H9 (cell line): ENCODE measurements around the gene GPR45. TPM values are rescaled to one million over a fixed set of nuclear protein-coding genes. Genes with fewer than 3 reads are reported as not detected.

ENCODE experiments used
- DNase-seq: peaks from one replicate; pipeline ENCODE4 v3.0.0-alpha.2; 2017
- H2AFZ ChIP-seq: one replicate; pipeline ENCODE4 v1.6.1; 2013; ENCODE audit warnings: mild to moderate bottlenecking, low read length, control low read depth, moderate library complexity
- H2AK5ac ChIP-seq: 2 replicates; pipeline ENCODE4 v1.6.1; 2013; ENCODE audit warnings: low read length, control low read depth, mixed read lengths; ENCODE audit not compliant: insufficient read length
- H2BK120ac ChIP-seq: one replicate; pipeline ENCODE4 v1.6.1; 2013; ENCODE audit warnings: low read depth, mild to moderate bottlenecking, low read length, control low read depth, inconsistent platforms; ENCODE audit not compliant: poor library complexity, severe bottlenecking
- H2BK12ac ChIP-seq: 2 replicates; pipeline ENCODE4 v1.6.1; 2013; ENCODE audit warnings: low read length, control low read depth, mixed read lengths, low read depth; ENCODE audit not compliant: insufficient read length
- H2BK15ac ChIP-seq: 2 replicates; pipeline ENCODE4 v1.6.1; 2013; ENCODE audit warnings: low read depth, low read length, control low read depth
- H2BK20ac ChIP-seq: one replicate; pipeline ENCODE4 v1.6.1; 2013; ENCODE audit warnings: low read depth, mild to moderate bottlenecking, low read length, control low read depth, inconsistent platforms; ENCODE audit not compliant: poor library complexity, severe bottlenecking
- H2BK5ac ChIP-seq: 2 replicates; pipeline ENCODE4 v1.6.1; 2013; ENCODE audit warnings: low read length, control low read depth, mixed read lengths; ENCODE audit not compliant: insufficient read length
- H3K14ac ChIP-seq: 2 replicates; pipeline ENCODE4 v1.6.1; 2013; ENCODE audit warnings: low read length, control low read depth; ENCODE audit not compliant: insufficient read depth
- H3K18ac ChIP-seq: 2 replicates; pipeline ENCODE4 v1.6.1; 2013; ENCODE audit warnings: low read depth, mild to moderate bottlenecking, mixed read lengths, low read length, control low read depth; ENCODE audit not compliant: insufficient read length
- H3K23ac ChIP-seq: 2 replicates; pipeline ENCODE4 v1.6.1; 2013; ENCODE audit warnings: low read length, control low read depth, mixed read lengths, low read depth; ENCODE audit not compliant: insufficient read length
- H3K23me2 ChIP-seq: 2 replicates; pipeline ENCODE4 v1.6.1; 2013; ENCODE audit warnings: low read depth, mild to moderate bottlenecking, mixed read lengths, low read length, control low read depth; ENCODE audit not compliant: insufficient read length, poor library complexity, severe bottlenecking
- H3K27ac ChIP-seq: 2 replicates; pipeline ENCODE4 v1.5.1; 2013; ENCODE audit warnings: low read length, control low read depth, mixed read lengths, low read depth; ENCODE audit not compliant: insufficient read length
- H3K27me3 ChIP-seq: 2 replicates; pipeline ENCODE4 v1.6.1; 2013; ENCODE audit warnings: low read length, control low read depth, inconsistent platforms; ENCODE audit not compliant: insufficient read depth
- H3K4ac ChIP-seq: 2 replicates; pipeline ENCODE4 v1.6.1; 2013; ENCODE audit warnings: low read depth, mild to moderate bottlenecking, control low read depth, inconsistent platforms, low read length, moderate library complexity
- H3K4me1 ChIP-seq: 2 replicates; pipeline ENCODE4 v1.6.1; 2013; ENCODE audit warnings: low read length, control low read depth, inconsistent platforms; ENCODE audit not compliant: insufficient read depth
- H3K4me2 ChIP-seq: 2 replicates; pipeline ENCODE4 v1.6.1; 2013; ENCODE audit warnings: low read length, control low read depth, mixed read lengths; ENCODE audit not compliant: insufficient read length, insufficient read depth
- H3K56ac ChIP-seq: 2 replicates; pipeline ENCODE4 v1.6.1; 2013; ENCODE audit warnings: low read depth, mild to moderate bottlenecking, mixed read lengths, low read length, control low read depth; ENCODE audit not compliant: insufficient read length
- H3K79me1 ChIP-seq: 2 replicates; pipeline ENCODE4 v1.6.1; 2013; ENCODE audit warnings: low read depth, mild to moderate bottlenecking, moderate library complexity, low read length, control low read depth, inconsistent platforms; ENCODE audit not compliant: insufficient read depth, poor library complexity, severe bottlenecking
- H3K79me2 ChIP-seq: 2 replicates; pipeline ENCODE4 v1.6.1; 2013; ENCODE audit warnings: low read length, control low read depth, inconsistent platforms; ENCODE audit not compliant: insufficient read depth
- H3K9ac ChIP-seq: 2 replicates; pipeline ENCODE4 v1.6.1; 2013; ENCODE audit warnings: low read length, control low read depth, mixed read lengths; ENCODE audit not compliant: insufficient read length; ENCODE audit errors: extremely low read depth
- H3K9me3 ChIP-seq: one replicate; pipeline ENCODE4 v1.6.1; 2013; ENCODE audit warnings: low read depth, low read length, inconsistent platforms; ENCODE audit not compliant: control insufficient read depth
- H3T11ph ChIP-seq: one replicate; pipeline ENCODE4 v1.6.1; 2013; ENCODE audit warnings: mild to moderate bottlenecking, low read length, control low read depth, inconsistent platforms
- H4K20me1 ChIP-seq: one replicate; pipeline ENCODE4 v1.6.1; 2013; ENCODE audit not compliant: control insufficient read depth, insufficient read length, insufficient read depth
- H4K5ac ChIP-seq: 2 replicates; pipeline ENCODE4 v1.6.1; 2013; ENCODE audit warnings: low read depth, mild to moderate bottlenecking, mixed read lengths, low read length, control low read depth; ENCODE audit not compliant: insufficient read length
- H4K8ac ChIP-seq: replicated peaks from 2 replicates; pipeline ENCODE4 v1.6.1; 2013; ENCODE audit warnings: low read length, control low read depth, mixed read lengths, low read depth; ENCODE audit not compliant: insufficient read length
- H4K91ac ChIP-seq: 2 replicates; pipeline ENCODE4 v1.6.1; 2013; ENCODE audit warnings: low read depth, mild to moderate bottlenecking, moderate library complexity, mixed read lengths, low read length, control low read depth; ENCODE audit not compliant: insufficient read length
- H3K27ac Mint-ChIP-seq, 3 experiments: 2 replicates in 2 of 3; 3 replicates in 1 of 3; pipeline ENCODE4 v1.8.0; 2020 to 2021; ENCODE audit warnings: mixed read lengths in 3 of 3, mild to moderate bottlenecking in 1 of 3, moderate library complexity in 1 of 3
- H3K27me3 Mint-ChIP-seq: 2 replicates; pipeline ENCODE4 v1.8.0; 2021; ENCODE audit warnings: low read depth, mild to moderate bottlenecking, moderate library complexity, mixed read lengths
- H3K36me3 Mint-ChIP-seq, 3 experiments: 2 replicates in 2 of 3; 3 replicates in 1 of 3; pipeline ENCODE4 v1.8.0; 2020 to 2021; ENCODE audit warnings: low read depth in 3 of 3, mixed read lengths in 3 of 3; ENCODE audit not compliant: insufficient read depth in 1 of 3
- H3K4me1 Mint-ChIP-seq, 2 experiments: 2 replicates each; pipeline ENCODE4 v1.8.0; 2020; ENCODE audit warnings: mixed read lengths in 2 of 2
- H3K4me3 Mint-ChIP-seq, 2 experiments: 2 replicates in 1 of 2; 3 replicates in 1 of 2; pipeline ENCODE4 v1.8.0; 2020 to 2021; ENCODE audit warnings: mild to moderate bottlenecking in 2 of 2, mixed read lengths in 2 of 2, moderate library complexity in 1 of 2
- H3K9me3 Mint-ChIP-seq, 2 experiments: 2 replicates in 1 of 2; 3 replicates in 1 of 2; pipeline ENCODE4 v1.8.0; 2020; ENCODE audit warnings: mild to moderate bottlenecking in 2 of 2, mixed read lengths in 2 of 2, moderate library complexity in 1 of 2
- CTCF ChIP-seq: fragments of 200-600 bp; sonication (generic); conservative IDR thresholded peaks from 3 replicates; pipeline ENCODE4 v1.8.0; 2021; ENCODE audit warnings: antibody characterized with exemption, mild to moderate bottlenecking
- WGBS: extraction: QIAGEN DNeasy Blood & Tissue Kit; methylation state at CpG from one replicate; pipeline ENCODE4 v1.1.7; 2013; ENCODE audit warnings: missing lambda C conversion rate, low lambda C conversion rate, mixed read lengths; ENCODE audit not compliant: insufficient read length; ENCODE audit errors: extremely low coverage; 5-methylcytosine and 5-hydroxymethylcytosine counted together
- total RNA-seq: library from RNA; stranded (reverse); gene quantifications from 2 replicates; pipeline ENCODE4 v1.2.1, GENCODE V29; 2021

The GPR45 gene
- total RNA-seq, 1 experiment from 2014 or later, result not detected

GRCh38 chr2:105257981-105258380 is 16.4 kb downstream of the GPR45 start:
- no peak overlapping the region for H2BK20ac ChIP-seq
- no peak overlapping the region for H2BK15ac ChIP-seq
- peaks cover 0 to 1% of the 10 kb centered on the region in 2 experiments; a peak in 2 of 5 replicates for H3K9me3 Mint-ChIP-seq
- no peak overlapping the region for H3K9ac ChIP-seq
- H4K20me1 ChIP-seq, result no peaks in the 10 kb centered on the region
- no peaks in the 10 kb centered on the region for H3K4me1 ChIP-seq
- H3T11ph ChIP-seq, result no peak overlapping the region
- no peak overlapping the region for H2AFZ ChIP-seq
- no peaks in the 10 kb centered on the region; a peak in 1 of 7 replicates for H3K36me3 Mint-ChIP-seq
- no peak overlapping the region for H3K14ac ChIP-seq
- no peak overlapping the region for H4K5ac ChIP-seq
- H3K4me1 Mint-ChIP-seq, result peaks cover 7 to 9% of the 10 kb centered on the region in 2 experiments
- TF ChIP-seq CTCF, result no peak
- H2BK5ac ChIP-seq, result no peak overlapping the region
- no peaks in the 10 kb centered on the region for H3K79me2 ChIP-seq
- H4K8ac ChIP-seq, result no peak overlapping the region
- H3K56ac ChIP-seq, result no peak overlapping the region
- H3K9me3 ChIP-seq, result no peaks in the 10 kb centered on the region
- H3K23me2 ChIP-seq, result no peaks in the 10 kb centered on the region
- H3K4ac ChIP-seq, result no peak overlapping the region
- no peaks in the 10 kb centered on the region for H3K27me3 ChIP-seq
- H3K23ac ChIP-seq, result no peak overlapping the region
- H2AK5ac ChIP-seq, result no peak overlapping the region
- no peak overlapping the region for H3K27ac ChIP-seq
- H2BK120ac ChIP-seq, result no peak overlapping the region
- H4K91ac ChIP-seq, result no peak overlapping the region
- no peak overlapping the region for H3K18ac ChIP-seq
- H3K27me3 Mint-ChIP-seq, result peaks cover 5% of the 10 kb centered on the region
- no peak for DNase-seq
- H3K4me2 ChIP-seq, result no peak overlapping the region
- no peak overlapping the region for H3K4me3 Mint-ChIP-seq
- WGBS, result no CpG with 5 or more reads among the region's 3 CpGs
- no peaks in the 10 kb centered on the region for H3K79me1 ChIP-seq
- no peak overlapping the region for H2BK12ac ChIP-seq
- no peak overlapping the region for H3K27ac Mint-ChIP-seq
